Left ventricle myocardium inferior (tissue), 1 donor: Measurements from ENCODE around the gene SLC44A3. TPM values are rescaled to one million over a fixed set of nuclear protein-coding genes. Genes with fewer than 3 reads are reported as not detected.

ENCODE experiments used
- DNase-seq: peaks from one replicate; pipeline ENCODE4 v3.0.0-alpha.2; 2020
- H3K27ac ChIP-seq: fragments of 200-600 bp; replicated peaks from 2 replicates; pipeline ENCODE4 v1.8.0; 2021
- H3K27me3 ChIP-seq: fragments of 200-600 bp; 2 replicates; pipeline ENCODE4 v1.8.0; 2021; ENCODE audit warnings: low read depth
- H3K36me3 ChIP-seq: fragments of 200-600 bp; 2 replicates; pipeline ENCODE4 v1.8.0; 2021
- H3K4me1 ChIP-seq: fragments of 200-600 bp; 2 replicates; pipeline ENCODE4 v1.8.0; 2021
- H3K4me3 ChIP-seq: fragments of 200-600 bp; 2 replicates; pipeline ENCODE4 v1.8.0; 2021; ENCODE audit warnings: mild to moderate bottlenecking, moderate library complexity
- H3K9me3 ChIP-seq: fragments of 200-600 bp; replicated peaks from 2 replicates; pipeline ENCODE4 v1.8.0; 2021
- CTCF ChIP-seq: fragments of 200-600 bp; IDR thresholded peaks from 2 replicates; pipeline ENCODE4 v1.8.0; 2021; ENCODE audit warnings: antibody characterized with exemption, mild to moderate bottlenecking, borderline replicate concordance
- intact Hi-C: fragments of 100-400 bp; cut with micrococcal nuclease; formaldehyde crosslinking; loops from one replicate; pipeline ENCODE4 v1.11.0; 2022
- total RNA-seq: library from RNA; stranded (reverse); fragmentation: NEBNext Ultra II Directional; extraction: Animal tissue kit (Norgen Biotek cat#: 25700); gene quantifications from one replicate; pipeline ENCODE4 v1.2.1, GENCODE V29; 2021
- donor health status: DM: no; HTN: yes; CAD: no; lungs with severe emphysema.

The SLC44A3 gene
- total RNA-seq, 1 donor from 2014 or later = 5.9 TPM

- Histone ChIP-seq H3K4me1 (peaks cover 35% of the 10 kb centered on the region), H3K27ac (no peak overlapping the region), H3K36me3 (no peaks in the 10 kb centered on the region), H3K9me3 (no peaks in the 10 kb centered on the region), H3K27me3 (no peaks in the 10 kb centered on the region), H3K4me3 (no peak overlapping the region)
- intact Hi-C loops = loop anchor here (10.0 kb wide), 1 partner anchor 322 kb away; no protein-coding TSS in a partner anchor
- no peak for DNase-seq
- TF ChIP-seq CTCF = no peak
Measured at GRCh38 chr1:94806441-94806871, 13.7 kb upstream of the SLC44A3 start.

GRCh38 chr1:94807742-94808491, 12.2 kb upstream of the SLC44A3 start:
- no peaks in the 10 kb centered on the region for H3K27me3 ChIP-seq
- intact Hi-C loops = loop anchor here (10.0 kb wide), 1 partner anchor 323 kb away; no protein-coding TSS in a partner anchor
- peaks cover 20% of the 10 kb centered on the region for H3K4me1 ChIP-seq
- no peak for TF ChIP-seq CTCF
- DNase-seq = no peak
- H3K27ac ChIP-seq = no peak overlapping the region
- no peak overlapping the region for H3K4me3 ChIP-seq
- no peaks in the 10 kb centered on the region for H3K9me3 ChIP-seq
- no peaks in the 10 kb centered on the region for H3K36me3 ChIP-seq

- H3K27ac ChIP-seq = no peak overlapping the region
- DNase-seq = no peak
- H3K36me3 ChIP-seq = no peaks in the 10 kb centered on the region
- H3K9me3 ChIP-seq = no peaks in the 10 kb centered on the region
- H3K4me3 ChIP-seq = no peak overlapping the region
- H3K27me3 ChIP-seq = no peaks in the 10 kb centered on the region
- intact Hi-C loops = loop anchor here (10.0 kb wide), 1 partner anchor 324 kb away; no protein-coding TSS in a partner anchor
- no peak for TF ChIP-seq CTCF
- peaks cover 12% of the 10 kb centered on the region for H3K4me1 ChIP-seq
Measured at GRCh38 chr1:94808669-94809068, 11.5 kb upstream of the SLC44A3 start.

GRCh38 chr1:94812985-94813384, 7.2 kb upstream of the SLC44A3 start:
- H3K4me3 ChIP-seq = no peak overlapping the region
- DNase-seq = no peak
- H3K27me3 ChIP-seq = no peaks in the 10 kb centered on the region
- no peak for TF ChIP-seq CTCF
- H3K9me3 ChIP-seq = no peaks in the 10 kb centered on the region
- intact Hi-C loops = no loop called here
- no peak overlapping the region for H3K27ac ChIP-seq
- H3K4me1 ChIP-seq = no peaks in the 10 kb centered on the region
- H3K36me3 ChIP-seq = no peaks in the 10 kb centered on the region

- TF ChIP-seq CTCF = no peak
- no peak for DNase-seq
- intact Hi-C loops = no loop called here
- H3K9me3 ChIP-seq = no peaks in the 10 kb centered on the region
- H3K4me3 ChIP-seq = no peak overlapping the region
- H3K27me3 ChIP-seq = peaks cover 15% of the 10 kb centered on the region
- peaks cover 18% of the 10 kb centered on the region for H3K4me1 ChIP-seq
- no peak overlapping the region for H3K27ac ChIP-seq
- no peaks in the 10 kb centered on the region for H3K36me3 ChIP-seq
Measured at GRCh38 chr1:94816030-94816429, 4.1 kb upstream of the SLC44A3 start.
